ENCODE measurements around the gene ANKRD27.

DNA sequence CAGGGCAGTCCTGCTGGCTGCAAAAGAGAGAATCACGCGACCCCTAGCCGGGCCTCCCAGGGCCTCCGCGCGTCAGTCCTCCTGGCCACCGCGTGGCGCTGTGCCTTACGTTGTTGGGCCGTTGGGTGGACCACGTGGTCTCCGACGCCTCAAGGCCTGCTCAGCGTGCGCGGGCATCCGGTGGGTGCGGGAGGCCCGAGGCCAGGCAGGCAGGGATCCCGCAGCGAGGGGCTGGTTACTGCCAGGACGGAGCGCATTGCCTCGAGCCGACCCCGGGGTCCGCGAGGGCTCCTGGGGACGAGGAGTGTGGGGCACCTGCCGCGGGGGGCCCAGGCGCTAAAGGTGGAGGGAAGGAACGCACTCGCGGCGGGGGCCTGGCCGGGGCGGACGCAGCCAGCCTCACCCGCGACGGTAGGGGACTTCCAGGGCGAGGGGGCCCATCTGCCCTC lies 44.7 kb upstream of the ANKRD27 start, which contains the start of gene TDRD12:
- TF ChIP-seq GATA2 (IDR thresholded peaks at IDR 0.05; ENCODE audit: low read depth, low read length): no peak
- TF ChIP-seq GATA3 (IDR thresholded peaks at IDR 0.05; ENCODE audit: low read depth, low read length): no peak

Data from SH-SY5Y (cell line).